HL-60 (cell line): ENCODE data around the gene NOTO.
"Not testable (repeated sequence)": the region's sequence is repeated elsewhere in the genome, so short reads cannot be mapped to it uniquely, and the experiment has no call there.

Experiments used
- DNase-seq, 2 experiments: peaks; one replicate each; pipeline ENCODE4 v3.0.0-alpha.2; 2010 to 2020; ENCODE audit warnings: low read depth in 1 of 2, low spot score in 1 of 2
- H3K27ac ChIP-seq: fragments of 250-450 bp; sonication (Bioruptor Pico); replicated peaks from 2 replicates; pipeline ENCODE4 v1.5.1; 2020; ENCODE audit warnings: mild to moderate bottlenecking, moderate library complexity
- H3K27me3 ChIP-seq: fragments of 250-450 bp; sonication (Bioruptor Pico); 2 replicates; pipeline ENCODE4 v1.5.1; 2021; ENCODE audit warnings: mild to moderate bottlenecking, moderate library complexity; ENCODE audit not compliant: insufficient read depth, poor library complexity, severe bottlenecking
- H3K4me3 ChIP-seq: replicated peaks from 2 replicates; pipeline ENCODE4 v1.5.1; 2011; ENCODE audit warnings: mild to moderate bottlenecking, control low read depth, low read length; ENCODE audit not compliant: insufficient read depth
- CTCF ChIP-seq: IDR thresholded peaks from one replicate; pipeline ENCODE4 v1.5.1; 2011; ENCODE audit warnings: low read length, control low read depth, inconsistent platforms; ENCODE audit not compliant: insufficient read depth
- GABPA ChIP-seq: IDR thresholded peaks from 2 replicates; pipeline ENCODE4 v1.6.1; 2012; ENCODE audit warnings: low read depth
- POLR2AphosphoS5 ChIP-seq: IDR thresholded peaks from 2 replicates; pipeline ENCODE4 v1.6.1; 2012; ENCODE audit warnings: low read depth
- REST ChIP-seq: IDR thresholded peaks from 2 replicates; pipeline ENCODE4 v1.6.1; 2012; ENCODE audit warnings: low read depth; ENCODE audit not compliant: insufficient replicate concordance
- SPI1 ChIP-seq: IDR thresholded peaks from 2 replicates; pipeline ENCODE4 v1.6.1; 2012; ENCODE audit warnings: low read depth, mild to moderate bottlenecking, borderline replicate concordance

NOTO gene

GRCh38 chr2:73163483-73164367 is 38.6 kb upstream of the NOTO start:
- no peak overlapping the region for H3K4me3 ChIP-seq
- H3K27ac ChIP-seq = no peak overlapping the region
- peak in 1 of 2 experiments; percentile 62 for DNase-seq
- TF ChIP-seq POLR2AphosphoS5 (no peak), CTCF (peak; percentile 79)
- H3K27me3 ChIP-seq = peaks cover 7% of the 10 kb centered on the region

- not testable (repeated sequence) for H3K27me3 ChIP-seq, H3K27ac ChIP-seq, H3K4me3 ChIP-seq, DNase-seq
Observed at GRCh38 chr2:73165978-73166377, 36.4 kb upstream of the NOTO start.

- H3K27ac ChIP-seq, DNase-seq, H3K27me3 ChIP-seq, H3K4me3 ChIP-seq: not testable (repeated sequence)
Observed at GRCh38 chr2:73166813-73167212, 35.6 kb upstream of the NOTO start.

GRCh38 chr2:73168348-73168747 is 34.0 kb upstream of the NOTO start:
- DNase-seq, H3K27ac ChIP-seq, H3K4me3 ChIP-seq, H3K27me3 ChIP-seq: not testable (repeated sequence)

- H3K27ac ChIP-seq, H3K4me3 ChIP-seq, DNase-seq: not testable (repeated sequence)
Observed at GRCh38 chr2:73170341-73170740, 32.0 kb upstream of the NOTO start.

GRCh38 chr2:73172963-73173362 is 29.4 kb upstream of the NOTO start:
- H3K27me3 ChIP-seq = peaks cover 34% of the 10 kb centered on the region

More at GRCh38 chr2:73170341-73170740, 32.0 kb upstream of the NOTO start:
- H3K27me3 ChIP-seq = peaks cover 13% of the 10 kb centered on the region

More at GRCh38 chr2:73172963-73173362, 29.4 kb upstream of the NOTO start:
- no peak overlapping the region for H3K4me3 ChIP-seq
- TF ChIP-seq REST = no peak
- no peak for TF ChIP-seq SPI1
- TF ChIP-seq CTCF = no peak
- no peak for TF ChIP-seq GABPA
- no peak for TF ChIP-seq POLR2AphosphoS5
- no peak overlapping the region for H3K27ac ChIP-seq
- no peak for DNase-seq
